Measurements from ENCODE around the gene CHPF. TPM values are rescaled to one million over a fixed set of nuclear protein-coding genes. Genes with fewer than 3 reads are reported as not detected.

The CHPF gene
- total RNA-seq, 1 donor from 2014 or later = 23.2 TPM

DNA sequence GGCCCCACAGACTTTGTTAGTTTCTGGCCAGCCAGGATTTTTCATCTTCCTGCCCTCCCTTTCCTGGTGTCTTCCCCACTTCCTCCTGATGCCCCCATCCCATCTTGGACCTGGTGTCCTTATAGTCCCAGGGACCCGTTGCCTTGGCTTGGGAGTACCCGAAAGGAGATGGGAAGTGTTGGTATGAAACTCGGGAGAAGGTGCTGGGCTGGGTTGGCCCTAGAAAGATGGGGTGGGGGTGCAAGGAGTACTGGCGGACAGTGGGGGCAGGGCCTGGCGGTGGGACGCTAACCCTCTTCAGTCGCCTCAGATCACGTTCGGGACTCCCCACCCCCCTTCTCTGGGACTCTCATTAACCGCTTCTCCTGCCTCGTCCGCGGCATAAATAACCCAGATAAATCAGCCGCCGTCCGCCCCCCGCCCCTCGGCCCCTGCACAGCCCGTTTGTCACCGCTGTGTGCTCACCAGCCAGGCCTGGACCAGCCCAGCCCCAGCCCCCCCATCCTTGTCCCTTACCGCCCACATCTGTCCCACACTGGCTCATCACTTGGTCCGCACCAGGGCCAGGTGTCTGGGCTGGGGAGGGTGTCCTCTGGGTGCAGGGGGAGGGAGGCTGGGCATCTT lies 33.0 kb downstream of the CHPF start:
- peaks cover 17% of the 10 kb centered on the region for H3K36me3 ChIP-seq
- intact Hi-C loops (cut with DNase I) = no loop called here
- no peak for ATAC-seq
- no peaks in the 10 kb centered on the region for H3K9me3 ChIP-seq
- H3K4me1 ChIP-seq = peaks cover 16% of the 10 kb centered on the region
- TF ChIP-seq, protein P1, sequence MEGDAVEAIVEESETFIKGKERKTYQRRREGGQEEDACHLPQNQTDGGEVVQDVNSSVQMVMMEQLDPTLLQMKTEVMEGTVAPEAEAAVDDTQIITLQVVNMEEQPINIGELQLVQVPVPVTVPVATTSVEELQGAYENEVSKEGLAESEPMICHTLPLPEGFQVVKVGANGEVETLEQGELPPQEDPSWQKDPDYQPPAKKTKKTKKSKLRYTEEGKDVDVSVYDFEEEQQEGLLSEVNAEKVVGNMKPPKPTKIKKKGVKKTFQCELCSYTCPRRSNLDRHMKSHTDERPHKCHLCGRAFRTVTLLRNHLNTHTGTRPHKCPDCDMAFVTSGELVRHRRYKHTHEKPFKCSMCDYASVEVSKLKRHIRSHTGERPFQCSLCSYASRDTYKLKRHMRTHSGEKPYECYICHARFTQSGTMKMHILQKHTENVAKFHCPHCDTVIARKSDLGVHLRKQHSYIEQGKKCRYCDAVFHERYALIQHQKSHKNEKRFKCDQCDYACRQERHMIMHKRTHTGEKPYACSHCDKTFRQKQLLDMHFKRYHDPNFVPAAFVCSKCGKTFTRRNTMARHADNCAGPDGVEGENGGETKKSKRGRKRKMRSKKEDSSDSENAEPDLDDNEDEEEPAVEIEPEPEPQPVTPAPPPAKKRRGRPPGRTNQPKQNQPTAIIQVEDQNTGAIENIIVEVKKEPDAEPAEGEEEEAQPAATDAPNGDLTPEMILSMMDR (IDR thresholded peaks at IDR 0.05) = no peak
- H3K4me3 ChIP-seq = no peak overlapping the region
- peaks cover 65% of the 10 kb centered on the region for H3K27me3 ChIP-seq (ENCODE audit: low read depth)
- no peak for DNase-seq
- H3K27ac ChIP-seq = no peak overlapping the region

DNA sequence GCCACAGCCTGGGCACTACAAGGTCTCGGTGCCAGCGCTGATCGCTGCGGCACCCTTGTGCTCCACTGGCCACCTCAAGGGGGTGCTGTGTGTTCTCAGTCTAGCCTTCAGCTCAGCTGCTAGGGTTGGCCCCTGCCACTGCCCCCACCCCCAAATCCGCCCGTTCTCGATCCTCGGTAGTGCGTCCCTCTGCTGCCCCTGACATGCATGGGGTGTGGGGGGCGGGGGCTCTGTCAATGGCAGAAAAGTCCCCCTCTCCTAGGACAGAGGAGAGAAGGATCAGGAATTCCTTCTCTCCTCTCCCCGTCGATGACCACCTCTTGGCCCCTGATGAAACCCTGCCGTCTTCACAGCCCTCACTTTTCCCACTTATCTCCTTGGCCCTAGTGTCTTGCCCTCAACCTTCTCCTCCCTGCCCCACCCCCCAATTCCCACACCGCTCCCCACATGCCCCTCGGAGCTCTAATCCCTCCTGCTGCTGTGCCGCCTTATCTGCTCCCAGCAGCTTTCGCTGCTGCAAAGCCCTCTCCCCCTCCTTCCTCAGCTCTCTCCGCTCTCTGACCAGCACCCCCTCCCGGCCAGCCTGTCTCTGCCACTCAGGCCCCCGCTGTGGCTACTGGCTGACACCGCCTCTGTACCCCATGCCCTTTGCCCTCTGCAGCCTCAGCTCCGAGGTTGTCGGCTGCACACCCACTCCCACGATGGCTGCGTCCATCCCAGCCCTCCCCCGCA lies 33.7 kb downstream of the CHPF start:
- H3K9me3 ChIP-seq = no peaks in the 10 kb centered on the region
- peaks cover 24% of the 10 kb centered on the region for H3K36me3 ChIP-seq
- intact Hi-C loops (cut with DNase I) = no loop called here
- TF ChIP-seq, protein P1 (IDR thresholded peaks at IDR 0.05) = peak; percentile 60
- H3K27ac ChIP-seq = no peak overlapping the region
- H3K4me3 ChIP-seq = peak overlapping the region; percentile 28
- DNase-seq = no peak
- ATAC-seq = peak; percentile 79 to 80
- H3K4me1 ChIP-seq = peaks cover 16% of the 10 kb centered on the region
- peaks cover 60% of the 10 kb centered on the region for H3K27me3 ChIP-seq (ENCODE audit: low read depth)

DNA sequence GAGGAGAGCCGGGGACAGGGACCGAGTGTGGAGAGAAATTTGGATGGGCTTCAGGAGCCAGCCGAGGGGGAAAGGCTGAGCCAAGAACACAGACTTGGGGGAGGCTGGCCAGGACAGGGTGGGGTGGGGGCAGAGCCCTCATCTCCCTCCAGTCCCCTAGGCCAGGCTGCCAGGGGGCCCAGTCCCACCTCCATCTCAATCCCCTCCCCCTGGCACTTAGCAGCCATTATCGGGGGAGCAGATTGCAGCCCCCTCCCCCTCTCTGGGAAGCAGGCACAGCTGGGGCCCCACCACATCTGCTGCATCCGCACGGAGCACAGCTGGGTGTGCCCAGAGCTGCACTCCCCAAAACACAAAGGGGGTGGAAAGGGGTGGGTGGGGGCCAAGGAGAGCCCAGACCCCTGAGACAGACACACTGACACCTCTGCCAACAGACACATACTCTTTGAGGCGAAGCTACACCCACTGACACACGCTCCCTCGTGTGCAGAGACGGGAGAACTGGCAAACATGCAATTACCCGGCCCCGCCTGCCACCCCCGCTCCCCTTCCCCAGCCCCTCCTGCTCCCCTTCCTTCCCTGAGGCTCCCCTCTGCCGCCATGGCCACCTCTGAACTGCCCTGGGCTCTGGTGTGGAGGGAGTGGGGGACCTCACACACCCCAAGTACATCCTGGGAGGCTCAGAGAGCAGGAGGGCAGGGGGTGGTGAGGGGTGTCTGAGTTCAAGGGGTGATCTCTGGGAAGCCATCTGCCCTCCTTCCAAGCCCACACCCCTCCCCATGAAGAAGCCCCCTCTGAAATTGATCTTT lies 34.4 kb downstream of the CHPF start:
- Histone ChIP-seq H3K4me3 (no peak overlapping the region), H3K4me1 (peaks cover 16% of the 10 kb centered on the region), H3K9me3 (no peaks in the 10 kb centered on the region), H3K27me3 (ENCODE audit: low read depth) (peaks cover 52% of the 10 kb centered on the region), H3K27ac (no peak overlapping the region), H3K36me3 (peaks cover 32% of the 10 kb centered on the region)
- TF ChIP-seq, protein P1 (IDR thresholded peaks at IDR 0.05) = no peak
- intact Hi-C loops (cut with DNase I) = no loop called here
- ATAC-seq = peak; percentile 6 to 25
- no peak for DNase-seq

DNA sequence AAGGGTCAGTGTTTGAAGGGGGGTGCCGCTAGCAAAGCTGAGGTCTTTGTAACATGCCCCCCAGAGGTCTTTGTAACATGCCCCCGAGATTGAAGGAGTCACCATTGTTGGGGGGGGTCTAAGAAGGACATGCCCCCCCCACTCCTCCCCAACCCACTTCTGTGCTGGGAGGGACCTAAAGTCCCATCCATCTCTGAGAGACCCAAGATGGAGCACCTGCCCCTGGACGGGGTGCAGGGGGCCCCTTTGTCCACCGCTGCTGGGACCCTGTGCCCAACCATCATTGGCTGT lies 35.2 kb downstream of the CHPF start:
- intact Hi-C loops (cut with DNase I) = no loop called here
- TF ChIP-seq, protein P1 (IDR thresholded peaks at IDR 0.05) = no peak
- Histone ChIP-seq H3K36me3 (peaks cover 40% of the 10 kb centered on the region), H3K27me3 (ENCODE audit: low read depth) (peaks cover 44% of the 10 kb centered on the region), H3K4me1 (peaks cover 16% of the 10 kb centered on the region), H3K9me3 (no peaks in the 10 kb centered on the region), H3K27ac (no peak overlapping the region), H3K4me3 (no peak overlapping the region)
- DNase-seq = no peak
- no peak for ATAC-seq

DNA sequence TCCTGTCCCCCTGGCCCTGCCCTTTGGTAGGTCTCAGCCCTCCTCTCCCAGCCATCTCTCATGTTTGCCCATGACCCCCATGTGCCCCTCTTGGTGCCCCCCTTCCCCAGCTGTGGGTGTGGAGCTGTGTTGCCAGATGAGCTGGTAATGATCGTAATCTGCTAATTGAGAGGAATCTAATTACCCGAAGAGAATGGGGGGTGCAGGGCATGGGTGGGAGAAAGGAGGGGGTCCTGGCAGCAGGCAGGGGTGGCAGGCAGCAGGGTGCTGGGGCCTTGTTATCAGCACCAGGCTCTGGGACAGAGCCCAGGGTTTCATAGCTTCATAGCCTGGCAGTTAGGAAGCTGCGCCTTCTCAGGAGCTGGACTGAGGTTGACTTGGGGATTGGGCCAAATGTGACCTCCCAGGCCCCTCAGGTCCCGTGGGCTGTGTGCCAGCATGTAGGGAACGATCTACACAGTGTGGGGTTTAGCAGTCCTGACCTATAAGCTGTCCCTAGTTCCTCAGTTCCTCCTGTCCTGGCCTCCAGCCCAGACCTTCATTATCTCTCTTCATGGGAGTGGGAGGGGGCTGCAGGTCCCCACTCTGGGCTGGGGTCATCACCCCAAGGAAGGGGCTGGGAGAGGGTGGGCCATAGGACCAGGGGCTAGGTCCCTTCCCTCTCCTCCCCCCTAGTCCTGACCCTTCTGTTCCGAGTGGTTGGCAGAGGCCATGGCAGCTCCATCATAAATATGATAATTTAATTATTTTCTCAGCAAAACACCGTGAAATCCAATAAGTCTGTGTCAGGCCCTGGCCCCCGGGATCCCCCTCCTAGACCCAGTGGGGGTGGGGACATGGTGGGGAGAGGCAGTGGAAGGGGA lies 35.8 kb downstream of the CHPF start:
- Histone ChIP-seq H3K27ac (no peak overlapping the region), H3K27me3 (ENCODE audit: low read depth) (peaks cover 39% of the 10 kb centered on the region), H3K9me3 (no peaks in the 10 kb centered on the region), H3K36me3 (peaks cover 46% of the 10 kb centered on the region), H3K4me3 (no peak overlapping the region), H3K4me1 (peaks cover 16% of the 10 kb centered on the region)
- intact Hi-C loops (cut with DNase I) = no loop called here
- no peak for ATAC-seq
- TF ChIP-seq, protein P1 (IDR thresholded peaks at IDR 0.05) = no peak
- DNase-seq = no peak

All from lower lobe of right lung (tissue), 2 donors.